ENCODE measurements around the gene SNX14.
"Not testable (repeated sequence)": the region's sequence is repeated elsewhere in the genome, so short reads cannot be mapped to it uniquely, and the experiment has no call there.

The SNX14 gene
- total RNA-seq = 33.7 to 63.4 (median 42.5) reads per million in 4 experiments

DNA sequence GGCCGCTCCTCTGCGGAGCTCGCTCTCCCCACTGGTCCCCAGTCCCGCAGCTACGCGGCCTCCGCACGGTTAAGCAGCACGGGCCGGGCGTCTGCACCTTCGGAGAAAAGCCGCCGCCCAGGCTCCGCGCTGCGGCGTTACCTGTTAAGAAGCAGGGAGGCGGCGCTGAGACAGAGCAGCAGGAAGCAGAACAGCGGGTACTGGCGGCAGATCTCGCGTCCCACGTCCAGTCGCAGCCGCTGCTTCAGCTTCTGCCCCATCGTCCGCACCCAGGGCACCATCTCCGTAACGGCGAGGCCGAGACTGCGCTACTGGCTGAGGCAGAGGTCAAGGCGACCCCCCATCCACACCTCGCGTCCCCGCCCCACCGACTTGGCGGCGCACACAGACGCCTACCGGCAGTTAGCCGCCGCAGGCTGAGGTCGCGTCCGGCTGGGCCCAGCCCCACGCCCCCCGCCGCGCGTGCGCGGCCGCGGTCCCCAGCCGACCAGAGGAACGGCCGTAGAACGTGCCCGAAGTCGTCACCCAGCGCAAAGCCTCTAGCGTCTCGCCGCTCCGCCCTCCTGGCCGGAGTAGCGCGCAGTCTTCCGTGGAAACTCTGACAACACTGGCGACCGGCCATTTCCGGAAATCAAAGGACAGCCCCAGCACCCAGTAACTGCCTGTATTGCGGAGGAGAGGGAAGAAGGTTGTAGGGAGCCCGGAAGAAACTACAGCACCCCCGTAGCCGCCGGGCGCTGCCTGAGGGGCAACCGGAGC is at the start of gene SNX14:
SNX14 (minus strand) TSS at position 421 of the 759 bp plus-strand sequence; CDS start at position 281, 140 bp downstream.
- DNase-seq = peak; percentile 59

DNA sequence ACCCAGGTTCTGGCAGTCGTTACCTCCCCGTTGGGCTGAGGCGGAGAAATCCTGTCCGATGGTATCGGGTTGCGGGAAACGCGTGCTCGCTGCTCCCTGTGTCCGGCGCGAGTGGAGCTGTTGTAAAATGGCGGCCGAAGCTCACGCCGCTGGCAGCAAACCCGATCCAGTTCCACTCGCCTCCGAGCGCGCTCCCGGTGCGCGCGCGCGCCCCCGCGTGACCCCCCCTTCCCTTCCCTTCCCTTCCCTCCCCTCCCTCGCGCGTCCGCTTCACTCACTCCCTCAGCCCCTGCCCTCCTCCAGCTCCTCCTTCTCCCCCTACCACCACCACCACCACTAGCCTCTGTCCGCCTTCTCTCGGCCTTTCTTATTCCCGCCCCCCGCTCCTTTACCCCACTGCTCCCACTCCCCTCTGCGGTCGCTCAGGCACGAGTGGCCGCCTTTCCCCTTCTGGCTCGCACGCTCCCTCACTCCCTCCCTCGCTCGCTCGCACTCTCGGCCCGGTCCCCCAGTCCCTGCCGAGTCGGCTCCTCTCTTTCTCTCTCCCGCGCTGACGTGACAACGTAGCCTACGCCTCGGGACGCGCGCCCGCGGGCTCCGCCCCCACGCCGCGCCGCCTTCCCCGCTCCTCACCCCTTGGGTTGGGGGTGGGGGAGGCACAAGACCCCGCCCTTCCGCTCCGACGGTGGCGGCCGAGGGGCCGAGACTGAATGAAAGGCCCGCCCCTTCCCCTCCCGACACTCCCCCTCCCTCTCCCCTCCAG is 49.3 kb upstream of the SNX14 start, which contains the start of gene SYNCRIP:
SYNCRIP (minus strand) TSS at position 113 of the 763 bp plus-strand sequence. CDS start 1,447 bp downstream, outside the sequence.
- DNase-seq = peak; percentile 97

DNA sequence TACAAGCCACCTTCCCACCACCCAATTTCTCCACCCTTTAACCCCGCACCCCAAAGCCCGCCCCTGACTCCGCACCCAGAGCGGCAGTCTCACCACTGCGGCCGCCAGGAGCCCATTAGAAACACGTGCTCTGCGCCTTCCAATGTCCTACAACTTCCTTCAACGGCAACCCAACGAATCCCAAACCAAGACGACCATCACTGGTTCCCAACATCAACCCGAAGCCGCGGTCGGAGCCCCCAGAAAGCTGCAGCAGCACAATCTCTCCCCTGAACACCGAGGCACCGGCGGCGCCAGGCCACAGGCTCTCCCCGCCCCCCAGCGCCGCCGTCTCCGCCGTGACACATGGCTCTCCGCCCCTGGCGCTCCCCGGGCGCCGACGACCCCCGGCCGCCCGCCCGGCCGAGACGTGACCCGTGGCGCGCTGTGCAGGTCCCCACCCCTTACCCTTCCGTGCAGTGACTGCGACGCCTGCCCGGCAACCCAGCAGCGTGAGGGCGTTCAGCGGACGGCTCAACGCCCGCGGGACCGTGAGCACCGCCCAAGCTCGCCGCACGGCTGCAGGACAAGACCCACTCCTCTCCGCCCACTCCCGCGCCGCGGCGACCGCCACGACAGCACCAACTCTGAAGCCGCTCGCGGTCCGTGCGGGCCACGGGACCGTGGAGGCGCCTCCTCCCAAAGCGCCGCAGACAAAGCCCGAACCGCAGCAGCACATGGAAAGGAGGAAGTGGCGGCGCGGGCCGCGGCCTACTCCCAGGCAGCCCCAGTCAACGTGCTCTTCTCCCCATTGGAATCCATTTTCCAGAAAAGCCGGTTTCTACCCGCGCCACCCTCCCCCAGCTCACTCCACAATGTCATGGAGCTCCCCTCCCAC is 48.5 kb upstream of the SNX14 start:
- peak; percentile 48 for DNase-seq

DNA sequence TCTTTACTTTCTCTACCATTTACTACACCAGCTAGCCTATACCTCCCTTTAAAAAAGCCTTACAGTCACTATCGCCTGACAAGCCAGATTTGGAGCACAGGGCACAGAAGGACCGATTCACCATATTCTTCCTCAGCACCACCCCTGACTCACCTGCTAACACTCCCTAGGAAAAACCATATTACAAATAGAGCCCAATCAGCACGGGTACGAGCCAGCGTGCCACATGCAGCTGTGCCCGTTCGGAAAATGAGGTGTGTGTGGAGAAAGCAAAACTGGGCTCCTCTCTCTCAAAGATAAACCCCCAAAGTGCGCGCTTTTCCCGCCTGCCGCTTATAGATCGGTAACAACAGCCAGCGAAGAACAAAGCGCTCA is 47.9 kb upstream of the SNX14 start:
- DNase-seq = no peak

GRCh38 chr6:85640821-85641220 is 47.2 kb upstream of the SNX14 start:
- DNase-seq = no peak

GRCh38 chr6:85637579-85637978 is 43.9 kb upstream of the SNX14 start:
- DNase-seq = no peak

- DNase-seq = no peak
Measured at GRCh38 chr6:85632164-85632942, 38.7 kb upstream of the SNX14 start.

- DNase-seq = not testable (repeated sequence)
Measured at GRCh38 chr6:85631117-85631516, 37.5 kb upstream of the SNX14 start.

GRCh38 chr6:85628353-85628752 is 34.7 kb upstream of the SNX14 start:
- DNase-seq = no peak

GRCh38 chr6:85620308-85620707 is 26.6 kb upstream of the SNX14 start:
- DNase-seq = no peak

- no peak for DNase-seq
Measured at GRCh38 chr6:85614780-85615179, 21.1 kb upstream of the SNX14 start.

GRCh38 chr6:85612690-85613474 is 19.2 kb upstream of the SNX14 start:
- no peak for DNase-seq

- DNase-seq = no peak
Measured at GRCh38 chr6:85610182-85610895, 16.7 kb upstream of the SNX14 start.

DNA sequence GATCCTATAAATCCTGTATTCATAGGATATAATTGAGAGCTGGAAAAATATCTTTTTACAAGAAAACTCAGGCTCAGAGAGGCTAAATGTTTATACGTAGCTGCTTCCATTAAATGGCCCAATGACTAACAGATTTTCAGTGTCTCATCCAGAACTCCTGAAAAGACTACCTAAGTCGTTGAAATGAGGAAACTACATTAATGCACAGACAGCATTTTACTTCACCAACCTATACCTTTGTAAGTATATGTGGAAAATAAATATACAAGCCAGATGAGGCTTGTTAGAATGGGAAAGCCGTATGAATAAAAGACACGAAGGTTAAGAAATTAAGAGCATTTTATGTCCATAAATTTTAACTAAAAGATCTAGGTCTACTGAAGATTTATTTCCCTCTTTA is 8.4 kb upstream of the SNX14 start:
- DNase-seq = no peak

DNA sequence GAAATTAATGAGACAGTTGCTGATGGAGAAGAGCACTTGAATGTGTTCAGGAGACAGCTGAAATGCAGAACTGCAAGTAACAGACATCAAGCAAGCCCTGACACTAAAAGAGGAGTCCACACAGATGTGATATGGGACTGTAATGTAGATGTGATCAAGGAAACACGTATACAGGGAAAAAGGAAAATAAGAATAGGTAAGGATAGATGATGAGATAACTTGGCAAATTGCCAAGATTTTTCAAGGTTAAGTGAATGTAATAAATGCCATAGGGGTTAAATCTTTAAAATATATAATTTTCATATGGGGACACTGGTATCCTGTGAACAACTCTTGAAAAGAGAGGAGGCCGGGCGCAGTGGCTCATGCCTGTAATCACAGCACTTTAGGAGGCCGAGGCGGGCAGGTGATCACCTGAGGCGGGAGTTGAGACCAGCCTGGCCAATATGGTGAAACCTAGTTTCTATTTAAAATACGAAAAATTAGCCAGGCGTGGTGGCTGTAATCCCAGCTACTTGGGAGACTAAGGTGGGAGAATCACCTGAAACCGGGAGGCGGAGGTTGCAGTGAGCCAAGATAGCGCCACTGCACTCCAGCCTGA is 7.2 kb upstream of the SNX14 start:
- DNase-seq = no peak

- DNase-seq = peak; percentile 40
Measured at GRCh38 chr6:85594197-85594930, 706 bp upstream of the SNX14 start.

- no peak for DNase-seq
Measured at GRCh38 chr6:85592033-85592432, 1.6 kb downstream of the SNX14 start.

GRCh38 chr6:85591207-85591606 is 2.5 kb downstream of the SNX14 start:
- no peak for DNase-seq

DNA sequence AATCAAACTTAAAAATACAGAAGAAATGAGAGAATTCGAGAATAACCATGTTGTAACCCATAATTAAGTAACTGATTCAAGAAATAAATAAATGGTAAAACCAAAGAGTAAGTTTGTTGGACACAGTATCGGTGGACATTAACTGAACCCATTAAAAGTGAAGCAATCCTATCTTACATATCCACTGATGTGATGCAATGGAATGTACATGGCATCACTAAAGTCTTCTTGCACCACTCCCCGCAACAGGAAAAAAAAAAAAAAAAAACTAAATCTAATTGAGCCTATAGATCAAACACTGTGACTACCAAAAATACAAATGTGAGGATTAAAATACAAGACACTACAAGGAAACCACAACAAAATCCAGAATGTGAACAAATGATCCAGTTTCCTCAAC is 7.9 kb downstream of the SNX14 start:
- no peak for DNase-seq

Data from effector CD8-positive, alpha-beta T cell (primary cell).